Smooth muscle cell (in vitro differentiated cells): Measurements from ENCODE around the gene BPIFB1. TPM values are rescaled to one million over a fixed set of nuclear protein-coding genes. Genes with fewer than 3 reads are reported as not detected.

Experiments used
- DNase-seq: peaks from one replicate; lab custom pipeline; 2025; ENCODE audit not compliant: unreplicated experiment; lab: John Stamatoyannopoulos, UW
- H2AFZ ChIP-seq: fragments of 200-600 bp; sonication (generic); 2 replicates; pipeline ENCODE4 v1.6.0; 2016; ENCODE audit warnings: antibody characterized with exemption, low read depth, mild to moderate bottlenecking
- H3F3A ChIP-seq: fragments of 200-600 bp; sonication (generic); 2 replicates; pipeline ENCODE4 v1.6.0; 2017; ENCODE audit warnings: antibody characterized with exemption, low read depth
- H3K27ac ChIP-seq: fragments of 200-600 bp; sonication (generic); 2 replicates; pipeline ENCODE4 v1.5.1; 2016; ENCODE audit warnings: low read depth, mild to moderate bottlenecking
- H3K27me3 ChIP-seq: fragments of 200-600 bp; sonication (generic); 2 replicates; pipeline ENCODE4 v1.6.1; 2016; ENCODE audit warnings: low read depth, mild to moderate bottlenecking
- H3K36me3 ChIP-seq: fragments of 200-600 bp; sonication (generic); 2 replicates; pipeline ENCODE4 v1.5.1; 2016; ENCODE audit warnings: low read depth
- H3K4me1 ChIP-seq: fragments of 200-600 bp; sonication (generic); 2 replicates; pipeline ENCODE4 v1.5.1; 2016; ENCODE audit warnings: low read depth
- H3K4me2 ChIP-seq: fragments of 200-600 bp; sonication (generic); 2 replicates; pipeline ENCODE4 v1.6.0; 2016; ENCODE audit warnings: mild to moderate bottlenecking
- H3K4me3 ChIP-seq: fragments of 200-600 bp; sonication (generic); 2 replicates; pipeline ENCODE4 v1.5.1; 2016; ENCODE audit warnings: mild to moderate bottlenecking
- H3K79me2 ChIP-seq: fragments of 200-600 bp; sonication (generic); 2 replicates; pipeline ENCODE4 v1.6.0; 2016; ENCODE audit warnings: low read depth, mild to moderate bottlenecking
- H3K9ac ChIP-seq: fragments of 200-600 bp; sonication (generic); 2 replicates; pipeline ENCODE4 v1.6.0; 2016; ENCODE audit warnings: low read depth
- H3K9me3 ChIP-seq: fragments of 200-600 bp; sonication (generic); replicated peaks from 2 replicates; pipeline ENCODE4 v1.5.1; 2016; ENCODE audit warnings: low read depth
- H4K20me1 ChIP-seq: fragments of 200-600 bp; sonication (generic); 2 replicates; pipeline ENCODE4 v1.6.0; 2016; ENCODE audit warnings: low read depth
- CTCF ChIP-seq: fragments of 200-600 bp; sonication (generic); IDR thresholded peaks from 2 replicates; pipeline ENCODE4 v1.5.1; 2017; ENCODE audit warnings: borderline replicate concordance, mild to moderate bottlenecking, antibody characterized with exemption; ENCODE audit not compliant: insufficient read depth, poor library complexity, severe bottlenecking
- WGBS: methylation state at CpG from one replicate; pipeline ENCODE4 v1.1.7; 2016; ENCODE audit warnings: low lambda C conversion rate; 5-methylcytosine and 5-hydroxymethylcytosine counted together
- polyA plus RNA-seq: library from polyadenylated mRNA; unstranded; fragments of >200 nt; fragmentation: Nextera tagmentation; extraction: Ambion mirVana; gene quantifications from 2 replicates; pipeline ENCODE4 v1.2.1, GENCODE V29; 2016
- total RNA-seq: library from RNA; depleted of rRNA; stranded (reverse); fragments of >200 nt; gene quantifications from 2 replicates; pipeline ENCODE4 v1.2.3, GENCODE V29; 2014

The BPIFB1 gene
- total and polyA plus RNA-seq, 2 experiments from 2014 or later: not detected

- Histone ChIP-seq H3K9ac (no peak overlapping the region), H3K79me2 (no peaks in the 10 kb centered on the region), H4K20me1 (no peaks in the 10 kb centered on the region), H3K9me3 (no peaks in the 10 kb centered on the region), H3K4me3 (no peak overlapping the region), H3K4me1 (no peaks in the 10 kb centered on the region), H3K27me3 (peaks cover 60% of the 10 kb centered on the region), H3F3A (no peaks in the 10 kb centered on the region), H3K36me3 (no peaks in the 10 kb centered on the region), H3K4me2 (no peak overlapping the region), H3K27ac (no peak overlapping the region), H2AFZ (no peak overlapping the region)
- WGBS: 75% methylated on average over 1 of the region's 1 CpG
- TF ChIP-seq CTCF: no peak
- no peak for DNase-seq
Observed at GRCh38 chr20:33236351-33236750, 46.7 kb upstream of the BPIFB1 start.

GRCh38 chr20:33237989-33238388 is 45.0 kb upstream of the BPIFB1 start:
- Histone ChIP-seq H3K27me3 (peaks cover 43% of the 10 kb centered on the region), H3K36me3 (no peaks in the 10 kb centered on the region), H2AFZ (no peak overlapping the region), H3K4me2 (no peak overlapping the region), H3K79me2 (no peaks in the 10 kb centered on the region), H3K27ac (no peak overlapping the region), H3K9ac (no peak overlapping the region), H3F3A (no peaks in the 10 kb centered on the region), H3K4me3 (no peak overlapping the region), H4K20me1 (no peaks in the 10 kb centered on the region), H3K4me1 (no peaks in the 10 kb centered on the region), H3K9me3 (no peaks in the 10 kb centered on the region)
- 88% methylated on average over 6 of the region's 6 CpGs for WGBS
- no peak for TF ChIP-seq CTCF
- no peak for DNase-seq

GRCh38 chr20:33239418-33239817 is 43.6 kb upstream of the BPIFB1 start:
- Histone ChIP-seq H3K4me3 (no peak overlapping the region), H3K36me3 (no peaks in the 10 kb centered on the region), H3K27me3 (peaks cover 35% of the 10 kb centered on the region), H3F3A (no peaks in the 10 kb centered on the region), H4K20me1 (no peaks in the 10 kb centered on the region), H3K4me1 (no peaks in the 10 kb centered on the region), H3K4me2 (no peak overlapping the region), H3K79me2 (no peaks in the 10 kb centered on the region), H3K9me3 (no peaks in the 10 kb centered on the region), H3K27ac (no peak overlapping the region), H3K9ac (no peak overlapping the region), H2AFZ (no peak overlapping the region)
- no peak for TF ChIP-seq CTCF
- DNase-seq: no peak
- WGBS: 19% methylated on average over 1 of the region's 1 CpG

- Histone ChIP-seq H3K4me1 (no peaks in the 10 kb centered on the region), H3K9me3 (no peaks in the 10 kb centered on the region), H3K9ac (no peak overlapping the region), H3K79me2 (no peaks in the 10 kb centered on the region), H2AFZ (no peak overlapping the region), H3K27me3 (peaks cover 29% of the 10 kb centered on the region), H4K20me1 (no peaks in the 10 kb centered on the region), H3F3A (no peaks in the 10 kb centered on the region), H3K4me2 (no peak overlapping the region), H3K36me3 (no peaks in the 10 kb centered on the region), H3K4me3 (no peak overlapping the region), H3K27ac (no peak overlapping the region)
- no peak for TF ChIP-seq CTCF
- DNase-seq: no peak
- WGBS: 71% methylated on average over 4 of the region's 4 CpGs
Observed at GRCh38 chr20:33239979-33240736, 42.9 kb upstream of the BPIFB1 start.
